Activated CD4-positive, alpha-beta T cell treated with anti-CD3 and anti-CD28 coated beads, Interleukin-2, amount 50 U/mL, for 1 hour (primary cell): ENCODE data around the gene FGFR1OP2.
"Not testable (repeated sequence)": the region's sequence is repeated elsewhere in the genome, so short reads cannot be mapped to it uniquely, and the experiment has no call there.

Experiments
- DNase-seq: peaks from one replicate; pipeline ENCODE4 v3.0.0-alpha.2; 2020

The FGFR1OP2 gene

GRCh38 chr12:26937863-26938700 lies at the start of gene FGFR1OP2, which contains the start of gene INTS13:
Gene FGFR1OP2, plus strand, starts transcription at chr12:26938470. Its CDS starts 15,689 bp downstream, at chr12:26954159.
Gene INTS13, minus strand, starts transcription at chr12:26937981. Its CDS starts 1,178 bp downstream, at chr12:26936803.
- peak; percentile 94 for DNase-seq

DNA sequence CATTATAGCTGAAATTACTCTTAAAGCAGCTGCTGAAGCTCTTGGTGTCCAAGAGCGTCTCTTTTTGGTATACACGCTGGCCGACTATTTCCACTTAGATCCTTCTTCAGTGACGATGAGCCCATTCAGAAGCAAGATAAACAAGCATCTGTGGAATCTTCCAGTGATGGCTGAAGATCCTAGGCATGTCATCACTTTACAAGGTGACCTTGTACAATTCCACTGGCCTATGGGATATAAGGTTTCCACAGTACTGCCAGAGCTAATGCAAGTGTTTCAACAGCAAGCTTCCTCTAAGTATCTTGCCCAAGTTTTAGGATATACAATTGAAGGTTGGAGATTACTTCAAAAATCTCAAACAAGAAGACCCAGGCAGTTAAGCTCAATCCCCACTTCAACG lies 47.5 kb upstream of the FGFR1OP2 start:
- DNase-seq, result no peak

GRCh38 chr12:26891704-26892103 lies 46.6 kb upstream of the FGFR1OP2 start:
- no peak for DNase-seq

GRCh38 chr12:26895672-26896071 lies 42.6 kb upstream of the FGFR1OP2 start:
- no peak for DNase-seq

DNA sequence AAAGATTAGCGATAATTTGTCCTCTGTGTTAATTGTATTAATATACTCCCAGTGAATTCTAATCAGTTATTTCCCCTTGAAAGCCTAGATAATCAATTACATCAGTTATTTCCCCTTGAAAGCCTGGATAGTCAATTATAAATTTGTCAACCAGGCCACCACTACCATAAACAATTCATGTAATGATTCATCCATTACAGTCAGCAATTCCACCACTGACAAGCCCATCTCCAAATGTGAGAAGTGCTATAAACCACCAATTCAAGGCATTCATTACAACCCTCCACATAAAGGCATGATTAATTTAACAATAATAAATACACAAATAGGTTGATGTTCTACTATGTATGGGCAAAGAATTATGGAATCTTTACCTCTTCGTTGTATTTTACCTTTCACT lies 41.4 kb upstream of the FGFR1OP2 start:
- DNase-seq, result no peak

- DNase-seq, result not testable (repeated sequence)
These were observed 34.9 kb upstream of the FGFR1OP2 start for GRCh38 chr12:26903396-26903795.

GRCh38 chr12:26906024-26906423 lies 32.2 kb upstream of the FGFR1OP2 start:
- DNase-seq, result no peak

DNA sequence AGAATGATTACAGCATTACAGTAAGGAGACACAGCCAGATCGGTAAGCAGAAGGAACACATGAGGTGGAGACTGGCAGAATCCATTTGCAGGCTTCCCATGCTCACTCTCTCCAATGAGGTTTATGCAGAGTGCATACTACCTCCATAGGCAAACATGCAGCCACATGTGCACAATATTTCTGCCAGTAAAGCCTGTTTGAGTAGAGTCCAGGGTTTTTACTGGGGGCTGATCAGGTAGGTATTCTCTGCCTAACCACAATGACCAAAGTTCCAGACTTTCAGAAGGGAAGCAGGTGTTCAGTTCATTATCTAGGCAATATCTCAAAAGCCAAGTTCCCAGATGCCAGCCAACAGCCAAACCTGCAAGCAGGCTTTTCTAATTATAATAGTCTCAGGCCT lies 31.6 kb upstream of the FGFR1OP2 start:
- no peak for DNase-seq

DNA sequence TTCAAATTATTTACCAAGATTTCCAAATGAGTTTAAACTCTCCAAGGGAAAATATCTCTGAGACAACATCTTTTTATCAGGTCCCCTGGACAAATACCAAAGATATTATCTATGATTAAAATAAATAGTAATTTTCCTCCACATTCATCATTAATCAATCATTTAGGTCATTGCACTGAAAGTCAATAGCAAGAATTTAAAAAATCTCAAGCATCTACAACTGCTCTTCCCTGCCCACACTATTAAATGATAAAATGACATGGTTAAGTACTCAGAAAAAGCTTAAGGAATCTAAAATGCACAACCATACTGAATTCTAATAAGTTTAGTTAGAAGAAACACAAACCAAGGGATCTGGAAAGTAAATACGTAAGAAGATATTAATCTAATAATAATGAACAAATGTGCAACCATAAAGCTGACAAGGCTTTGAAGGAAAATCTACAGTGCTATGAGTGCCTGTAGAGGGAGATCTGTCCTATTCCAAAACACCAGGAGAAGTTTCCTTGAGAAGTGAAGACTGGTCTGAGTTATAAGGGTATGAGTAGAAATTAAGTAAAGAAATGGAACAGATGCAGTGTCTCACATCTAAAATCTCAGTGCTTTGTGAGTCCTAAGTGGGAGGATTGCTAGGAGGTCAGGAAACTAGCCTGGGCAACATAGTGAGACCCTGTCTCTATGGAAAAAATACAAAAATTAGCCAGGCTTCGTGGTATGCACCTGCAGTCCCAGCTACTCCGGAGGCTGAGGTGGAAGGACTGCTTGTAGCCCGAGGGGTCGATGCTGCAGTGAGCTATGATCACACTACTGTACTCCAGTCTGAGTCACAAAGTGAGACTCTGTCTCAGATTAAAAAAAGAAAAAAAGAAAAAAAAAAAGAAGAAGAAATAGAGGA lies 19.7 kb upstream of the FGFR1OP2 start:
- DNase-seq, result no peak

DNA sequence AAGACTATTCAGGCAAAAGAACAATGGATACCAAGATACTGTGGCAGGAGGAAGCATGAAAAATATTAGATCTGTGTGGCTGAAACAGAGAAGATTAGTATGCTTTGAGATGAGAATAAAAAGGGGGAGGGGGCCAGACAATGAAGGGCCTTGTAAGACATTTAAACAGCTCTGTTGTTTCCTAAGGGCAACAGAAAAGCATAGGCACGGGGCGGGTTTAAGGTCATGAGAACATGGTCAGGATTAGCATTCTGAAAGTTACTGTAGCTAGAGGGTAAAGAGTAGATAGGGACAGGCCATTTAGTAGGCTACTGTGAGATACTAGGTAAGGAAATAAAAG lies 19.1 kb upstream of the FGFR1OP2 start:
- no peak for DNase-seq

- no peak for DNase-seq
These were observed 16.4 kb upstream of the FGFR1OP2 start for GRCh38 chr12:26921886-26922285.

- no peak for DNase-seq
These were observed 9.6 kb upstream of the FGFR1OP2 start for GRCh38 chr12:26928661-26929060.

DNA sequence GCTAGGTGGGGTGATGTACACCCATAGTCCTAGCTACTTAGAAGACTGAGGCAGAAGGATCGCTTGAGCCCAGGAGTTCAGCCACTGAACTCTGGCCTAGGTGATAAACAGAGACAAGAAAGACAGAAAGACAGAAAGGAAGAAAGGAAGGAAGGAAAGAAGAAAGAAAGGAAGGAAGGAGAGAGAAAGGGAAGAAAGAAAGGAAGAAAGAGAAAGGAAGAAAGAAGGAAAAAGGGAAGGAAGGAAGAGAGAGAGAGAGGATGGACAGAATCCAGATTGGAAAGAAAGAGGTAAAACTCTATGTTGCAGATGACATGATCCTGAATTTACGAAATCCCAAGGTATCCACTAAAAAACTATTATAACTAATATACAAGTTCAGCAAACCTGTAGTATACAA lies 8.7 kb upstream of the FGFR1OP2 start:
- no peak for DNase-seq

- no peak for DNase-seq
These were observed 2.5 kb upstream of the FGFR1OP2 start for GRCh38 chr12:26935636-26936378.

- no peak for DNase-seq
These were observed 1.5 kb upstream of the FGFR1OP2 start for GRCh38 chr12:26936559-26937442.

DNA sequence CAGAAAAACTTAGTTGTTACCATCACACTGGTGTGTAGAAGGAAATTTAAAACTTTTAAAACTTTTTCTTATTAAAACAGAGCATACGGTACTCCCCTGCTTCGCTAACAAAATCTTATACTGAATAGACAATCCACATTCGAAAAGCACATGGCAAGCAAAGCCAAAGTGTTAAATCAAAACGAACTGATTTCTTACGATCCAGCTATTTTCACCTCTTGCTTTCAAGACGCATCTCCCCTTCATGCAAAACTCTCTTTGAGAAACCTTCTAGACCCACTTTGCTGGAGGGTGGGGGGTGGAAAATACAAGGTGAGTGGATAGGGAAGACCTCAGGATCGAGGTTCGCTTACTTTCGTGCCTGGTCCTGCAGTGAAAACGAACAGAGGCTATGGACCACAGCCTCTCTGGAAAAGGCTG lies 817 bp upstream of the FGFR1OP2 start:
- DNase-seq, result no peak

GRCh38 chr12:26938701-26939062 lies 412 bp downstream of the FGFR1OP2 start:
- no peak for DNase-seq

- no peak for DNase-seq
These were observed 1.0 kb downstream of the FGFR1OP2 start for GRCh38 chr12:26939192-26939832.

DNA sequence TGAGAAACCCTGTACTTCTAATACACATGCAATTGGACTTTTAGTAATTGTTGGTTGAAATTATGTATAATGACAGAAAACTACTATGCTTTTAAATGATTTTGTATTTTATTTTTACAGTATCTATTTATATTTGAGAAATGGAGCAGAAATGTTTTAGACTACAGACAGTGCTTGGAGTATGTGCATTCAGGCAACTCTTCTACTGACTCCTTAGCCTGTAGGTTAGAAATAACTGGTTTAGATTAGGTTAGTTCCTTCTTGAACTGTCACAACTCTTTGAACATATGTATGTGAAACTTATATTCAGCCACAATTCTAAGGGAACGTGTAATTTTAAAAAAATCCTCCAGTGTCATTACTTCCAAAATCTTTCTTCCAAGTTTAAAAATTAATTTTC lies 1.7 kb downstream of the FGFR1OP2 start:
- DNase-seq, result no peak

DNA sequence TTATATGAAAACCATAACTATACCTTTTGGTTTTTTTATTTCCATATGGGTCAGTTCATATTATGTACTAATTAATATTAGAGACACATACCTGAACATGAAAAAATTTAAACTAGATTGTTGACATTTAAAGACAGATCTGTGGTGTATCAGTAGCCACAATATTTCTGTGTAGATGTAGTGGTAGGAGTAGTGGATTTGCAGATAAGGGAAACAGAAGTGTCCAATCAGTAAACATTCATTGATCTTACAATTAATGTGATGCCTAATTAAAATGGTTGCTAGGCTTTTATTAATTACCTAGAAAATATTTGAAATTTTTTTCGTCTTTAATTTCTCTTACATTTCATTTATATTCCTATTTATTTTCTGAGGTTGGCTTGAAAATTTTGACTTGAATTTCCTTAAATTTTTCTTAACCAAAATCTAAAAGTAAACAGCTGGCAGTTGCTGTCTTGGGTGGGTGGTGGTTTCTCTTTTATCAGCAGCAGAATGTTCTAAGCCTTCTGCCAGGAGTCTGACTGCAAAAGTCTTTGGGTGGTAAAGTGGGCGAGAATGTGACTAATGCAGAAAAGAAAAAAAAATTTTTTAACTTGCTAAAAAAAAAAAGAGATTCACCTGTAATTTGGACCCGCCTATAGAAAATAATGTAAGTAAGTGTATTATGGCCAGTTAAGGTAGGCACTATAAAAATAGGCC lies 2.4 kb downstream of the FGFR1OP2 start:
- DNase-seq, result no peak

- DNase-seq, result no peak
These were observed 2.9 kb downstream of the FGFR1OP2 start for GRCh38 chr12:26941215-26941594.
